GM23338 (cell line): Measurements from ENCODE around the gene ZBTB2. TPM values are rescaled to one million over a fixed set of nuclear protein-coding genes. Genes with fewer than 3 reads are reported as not detected.
A peak's percentile ranks its signal among the peaks of the same experiment; 100 is the strongest.

ENCODE experiments used
- ATAC-seq: fragments of 200-7000 bp; cut with Tn5 transposase; 3 replicates; pipeline ENCODE4 v1.9.1; 2020
- DNase-seq: peaks from one replicate; pipeline ENCODE4 v3.0.0-alpha.2; 2015; ENCODE audit warnings: low spot score
- H2AFZ ChIP-seq: fragments of 200-600 bp; sonication (generic); 2 replicates; pipeline ENCODE4 v1.8.0; 2016; ENCODE audit warnings: antibody characterized with exemption, mild to moderate bottlenecking, moderate library complexity
- H3F3A ChIP-seq: fragments of 200-600 bp; sonication (generic); replicated peaks from 2 replicates; pipeline ENCODE4 v1.8.0; 2017; ENCODE audit warnings: antibody characterized with exemption, mixed run types, low read depth
- H3K27ac ChIP-seq: fragments of 200-600 bp; sonication (generic); 2 replicates; pipeline ENCODE4 v1.6.1; 2016; ENCODE audit warnings: low read depth
- H3K27me3 ChIP-seq: fragments of 200-600 bp; sonication (generic); 2 replicates; pipeline ENCODE4 v1.8.0; 2016; ENCODE audit warnings: mild to moderate bottlenecking, mixed run types, moderate library complexity; ENCODE audit not compliant: insufficient read depth
- H3K36me3 ChIP-seq: fragments of 200-600 bp; sonication (generic); 2 replicates; pipeline ENCODE4 v1.8.0; 2016; ENCODE audit warnings: mild to moderate bottlenecking; ENCODE audit not compliant: insufficient read depth
- H3K4me1 ChIP-seq: fragments of 200-600 bp; sonication (generic); 2 replicates; pipeline ENCODE4 v1.8.0; 2016; ENCODE audit warnings: mild to moderate bottlenecking, moderate library complexity; ENCODE audit not compliant: insufficient read depth
- H3K4me2 ChIP-seq: fragments of 200-600 bp; sonication (generic); 2 replicates; pipeline ENCODE4 v1.7.1; 2017; ENCODE audit warnings: mixed run types
- H3K4me3 ChIP-seq: fragments of 200-600 bp; sonication (generic); 2 replicates; pipeline ENCODE4 v1.6.1; 2016; ENCODE audit warnings: mixed run types
- H3K79me2 ChIP-seq: fragments of 200-600 bp; sonication (generic); replicated peaks from 2 replicates; pipeline ENCODE4 v1.8.0; 2017; ENCODE audit warnings: mild to moderate bottlenecking; ENCODE audit not compliant: insufficient read depth
- H3K9me2 ChIP-seq: fragments of 200-600 bp; sonication (generic); 2 replicates; pipeline ENCODE4 v1.8.0; 2017; ENCODE audit not compliant: insufficient read depth
- H4K20me1 ChIP-seq: fragments of 200-600 bp; sonication (generic); replicated peaks from 2 replicates; pipeline ENCODE4 v1.8.0; 2017; ENCODE audit warnings: mild to moderate bottlenecking; ENCODE audit not compliant: insufficient read depth
- H3K27ac Mint-ChIP-seq: 2 replicates; pipeline ENCODE4 v1.8.0; 2020; ENCODE audit warnings: inconsistent platforms, mild to moderate bottlenecking, moderate library complexity, mixed read lengths
- H3K27me3 Mint-ChIP-seq: 3 replicates; pipeline ENCODE4 v1.8.0; 2022; ENCODE audit warnings: low read depth, mild to moderate bottlenecking, moderate library complexity, mixed read lengths, inconsistent platforms; ENCODE audit not compliant: insufficient read depth, poor library complexity
- H3K36me3 Mint-ChIP-seq: 3 replicates; pipeline ENCODE4 v1.8.0; 2021; ENCODE audit warnings: low read depth, mild to moderate bottlenecking, inconsistent platforms, moderate library complexity, mixed read lengths
- H3K4me1 Mint-ChIP-seq: 3 replicates; pipeline ENCODE4 v1.8.0; 2020; ENCODE audit warnings: mild to moderate bottlenecking, inconsistent platforms, mixed read lengths
- H3K4me3 Mint-ChIP-seq: 3 replicates; pipeline ENCODE4 v1.8.0; 2021; ENCODE audit warnings: moderate library complexity, mild to moderate bottlenecking, inconsistent platforms, mixed read lengths
- H3K9me3 Mint-ChIP-seq: 3 replicates; pipeline ENCODE4 v1.8.0; 2020; ENCODE audit warnings: moderate library complexity, mild to moderate bottlenecking, inconsistent platforms, mixed read lengths
- CREB1 ChIP-seq: fragments of 250-450 bp; sonication (Bioruptor Pico); IDR thresholded peaks from 2 replicates; pipeline ENCODE4 v1.5.0; 2020; ENCODE audit warnings: low read depth, mild to moderate bottlenecking, moderate library complexity
- CTCF ChIP-seq, 2 experiments: fragments of 200-600 bp in 1 of 2; sonication (generic) in 1 of 2; conservative IDR thresholded peaks; 2 replicates each; pipeline versions ENCODE4 v1.5.1 to v1.6.1; 2016 to 2017; ENCODE audit warnings: antibody characterized with exemption in 2 of 2, low read depth in 2 of 2, mild to moderate bottlenecking in 2 of 2, moderate library complexity in 1 of 2
- ETS1 ChIP-seq: IDR thresholded peaks from 2 replicates; pipeline ENCODE4 v1.6.1; 2016; ENCODE audit warnings: antibody characterized with exemption
- EZH2 ChIP-seq: fragments of 200-600 bp; sonication (generic); IDR thresholded peaks from one replicate; pipeline ENCODE4 v1.8.0; 2017; ENCODE audit warnings: antibody characterized with exemption, mild to moderate bottlenecking, low read depth; ENCODE audit not compliant: unreplicated experiment
- EZH2phosphoT487 ChIP-seq: fragments of 200-600 bp; sonication (generic); IDR thresholded peaks from one replicate; pipeline ENCODE4 v1.8.1; 2018; ENCODE audit warnings: antibody characterized with exemption; ENCODE audit not compliant: unreplicated experiment
- JUNB ChIP-seq: IDR thresholded peaks from one replicate; pipeline ENCODE4 v1.6.1; 2016; ENCODE audit warnings: antibody characterized with exemption; ENCODE audit not compliant: unreplicated experiment
- NANOG ChIP-seq: IDR thresholded peaks from 2 replicates; pipeline ENCODE4 v1.6.1; 2016; ENCODE audit warnings: antibody characterized with exemption, borderline replicate concordance
- POLR2AphosphoS5 ChIP-seq: IDR thresholded peaks from 2 replicates; pipeline ENCODE4 v1.6.1; 2016; ENCODE audit warnings: antibody characterized with exemption, low read depth
- REST ChIP-seq: IDR thresholded peaks from one replicate; pipeline ENCODE4 v1.6.1; 2018; ENCODE audit warnings: antibody characterized with exemption; ENCODE audit not compliant: unreplicated experiment
- STAT1 ChIP-seq: IDR thresholded peaks from one replicate; pipeline ENCODE4 v1.6.1; 2016; ENCODE audit warnings: antibody characterized with exemption; ENCODE audit not compliant: unreplicated experiment
- ZNF331 ChIP-seq: fragments of 250-450 bp; sonication (Bioruptor Pico); IDR thresholded peaks from 2 replicates; pipeline ENCODE4 v1.5.0; 2020; ENCODE audit warnings: low read depth, mild to moderate bottlenecking, moderate library complexity
- polyA plus RNA-seq: library from polyadenylated mRNA; unstranded; fragments of >200 nt; fragmentation: Nextera tagmentation; extraction: Ambion mirVana; gene quantifications from 2 replicates; pipeline ENCODE4 v1.2.1, GENCODE V29; 2016
- total RNA-seq: library from RNA; depleted of rRNA; stranded (reverse); fragments of >200 nt; shearing (Covaris generic); gene quantifications from 2 replicates; pipeline ENCODE4 v1.2.3, GENCODE V29; 2014

The ZBTB2 gene
- total and polyA plus RNA-seq, 2 experiments from 2014 or later, result 11.4 to 21.9 TPM

GRCh38 chr6:151392427-151392826 is 1.1 kb upstream of the ZBTB2 start:
- H3K4me2 ChIP-seq, result peak overlapping the region; percentile 91
- Mint-ChIP-seq H3K36me3 (peaks cover 41% of the 10 kb centered on the region), H3K27ac (peak overlapping the region; percentile 98), H3K27me3 (peaks cover 11% of the 10 kb centered on the region), H3K4me1 (peaks cover 27% of the 10 kb centered on the region), H3K4me3 (peak overlapping the region; percentile 97), H3K9me3 (no peaks in the 10 kb centered on the region; the same call in 2 of the 3 replicates)
- peaks cover 76% of the 10 kb centered on the region for H3K79me2 ChIP-seq
- DNase-seq, result no peak
- peak overlapping the region; percentile 91 for H3K4me3 ChIP-seq
- no peaks in the 10 kb centered on the region for H3K36me3 ChIP-seq
- H3F3A ChIP-seq, result peaks cover 11% of the 10 kb centered on the region
- peak overlapping the region; percentile 90 for H3K27ac ChIP-seq
- H2AFZ ChIP-seq, result no peak overlapping the region
- no peak for TF ChIP-seq POLR2AphosphoS5
- no peak for ATAC-seq
- no peaks in the 10 kb centered on the region for H3K27me3 ChIP-seq
- peaks cover 23% of the 10 kb centered on the region for H3K4me1 ChIP-seq
- H4K20me1 ChIP-seq, result peaks cover 32% of the 10 kb centered on the region
- H3K9me2 ChIP-seq, result peaks cover 3% of the 10 kb centered on the region; the same call in 1 of the 2 replicates

- no peak overlapping the region for H3K27ac Mint-ChIP-seq
- H3F3A ChIP-seq, result peaks cover 11% of the 10 kb centered on the region
- DNase-seq (peak; percentile 77), ATAC-seq (peak; percentile 7)
- H3K27ac ChIP-seq, result peak overlapping the region; percentile 99
- H3K36me3 Mint-ChIP-seq, result peaks cover 40% of the 10 kb centered on the region
- H2AFZ ChIP-seq, result no peak overlapping the region
- peaks cover 25% of the 10 kb centered on the region for H3K4me1 Mint-ChIP-seq
- no peaks in the 10 kb centered on the region; the same call in 2 of the 3 replicates for H3K9me3 Mint-ChIP-seq
- peak overlapping the region; percentile 91 for H3K4me2 ChIP-seq
- no peaks in the 10 kb centered on the region for H3K36me3 ChIP-seq
- H3K27me3 Mint-ChIP-seq, result peaks cover 11% of the 10 kb centered on the region
- peaks cover 26% of the 10 kb centered on the region for H4K20me1 ChIP-seq
- H3K4me3 Mint-ChIP-seq, result peak overlapping the region; percentile 97; the same call in 2 of the 3 replicates
- peak overlapping the region; percentile 91 for H3K4me3 ChIP-seq
- H3K79me2 ChIP-seq, result peaks cover 76% of the 10 kb centered on the region
- no peaks in the 10 kb centered on the region for H3K27me3 ChIP-seq
- H3K9me2 ChIP-seq, result peaks cover 3% of the 10 kb centered on the region; the same call in 1 of the 2 replicates
- H3K4me1 ChIP-seq, result peaks cover 23% of the 10 kb centered on the region
- TF ChIP-seq ZNF331, result no peak
- no peak; the same call in 1 of the 2 replicates for TF ChIP-seq POLR2AphosphoS5
- TF ChIP-seq ETS1, result no peak; the same call in 1 of the 2 replicates
- TF ChIP-seq NANOG, result no peak
- TF ChIP-seq STAT1, result no peak
- no peak for TF ChIP-seq CREB1
- TF ChIP-seq REST, result no peak
- no peak for TF ChIP-seq CTCF (conservative IDR thresholded peaks at IDR 0.05; ENCODE audit: low read depth in 2 of 2)
- no peak for TF ChIP-seq EZH2
- TF ChIP-seq EZH2phosphoT487, result no peak
- no peak for TF ChIP-seq JUNB
These were observed 398 bp downstream of the ZBTB2 start for GRCh38 chr6:151390851-151391470.
